ENCODE data around the gene DLG2.

The DLG2 gene

DNA sequence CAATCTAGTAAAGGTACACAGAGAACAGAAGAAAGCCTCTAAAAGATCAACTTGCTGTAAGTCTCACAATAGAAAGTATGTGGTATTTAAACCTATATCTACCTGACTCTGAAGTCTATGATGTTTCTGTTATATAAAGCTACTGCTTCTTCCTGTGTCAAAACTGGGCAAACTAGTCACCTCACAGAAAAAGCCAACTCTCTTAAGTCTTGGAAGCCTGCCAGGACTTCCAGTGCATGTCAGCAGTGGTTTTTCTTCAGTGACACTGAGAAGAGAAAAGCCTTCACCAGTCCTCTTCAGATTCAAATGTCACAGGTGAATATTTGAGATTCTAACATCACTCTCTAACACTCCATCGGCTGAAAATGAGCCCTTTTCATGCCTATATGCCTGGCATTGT is 808.0 kb downstream of the DLG2 start:
- TF ChIP-seq, protein P1, sequence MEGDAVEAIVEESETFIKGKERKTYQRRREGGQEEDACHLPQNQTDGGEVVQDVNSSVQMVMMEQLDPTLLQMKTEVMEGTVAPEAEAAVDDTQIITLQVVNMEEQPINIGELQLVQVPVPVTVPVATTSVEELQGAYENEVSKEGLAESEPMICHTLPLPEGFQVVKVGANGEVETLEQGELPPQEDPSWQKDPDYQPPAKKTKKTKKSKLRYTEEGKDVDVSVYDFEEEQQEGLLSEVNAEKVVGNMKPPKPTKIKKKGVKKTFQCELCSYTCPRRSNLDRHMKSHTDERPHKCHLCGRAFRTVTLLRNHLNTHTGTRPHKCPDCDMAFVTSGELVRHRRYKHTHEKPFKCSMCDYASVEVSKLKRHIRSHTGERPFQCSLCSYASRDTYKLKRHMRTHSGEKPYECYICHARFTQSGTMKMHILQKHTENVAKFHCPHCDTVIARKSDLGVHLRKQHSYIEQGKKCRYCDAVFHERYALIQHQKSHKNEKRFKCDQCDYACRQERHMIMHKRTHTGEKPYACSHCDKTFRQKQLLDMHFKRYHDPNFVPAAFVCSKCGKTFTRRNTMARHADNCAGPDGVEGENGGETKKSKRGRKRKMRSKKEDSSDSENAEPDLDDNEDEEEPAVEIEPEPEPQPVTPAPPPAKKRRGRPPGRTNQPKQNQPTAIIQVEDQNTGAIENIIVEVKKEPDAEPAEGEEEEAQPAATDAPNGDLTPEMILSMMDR (IDR thresholded peaks at IDR 0.05; ENCODE audit: low read depth, low read length, missing control alignments), result no peak
- no peak for DNase-seq (ENCODE audit: low read depth)
- no peak overlapping the region for H3K4me3 ChIP-seq (ENCODE audit: low read depth, low read length)

GRCh38 chr11:84817998-84818397 is 809.1 kb downstream of the DLG2 start:
- H3K4me3 ChIP-seq (ENCODE audit: low read depth, low read length), result no peak overlapping the region
- TF ChIP-seq, protein P1 (IDR thresholded peaks at IDR 0.05; ENCODE audit: low read depth, low read length, missing control alignments), result no peak
- DNase-seq (ENCODE audit: low read depth), result no peak

- TF ChIP-seq, protein P1 (IDR thresholded peaks at IDR 0.05; ENCODE audit: low read depth, low read length, missing control alignments), result no peak
- no peak for DNase-seq (ENCODE audit: low read depth)
- no peak overlapping the region for H3K4me3 ChIP-seq (ENCODE audit: low read depth, low read length)
Measured at GRCh38 chr11:84812471-84812969, 814.6 kb downstream of the DLG2 start.

DNA sequence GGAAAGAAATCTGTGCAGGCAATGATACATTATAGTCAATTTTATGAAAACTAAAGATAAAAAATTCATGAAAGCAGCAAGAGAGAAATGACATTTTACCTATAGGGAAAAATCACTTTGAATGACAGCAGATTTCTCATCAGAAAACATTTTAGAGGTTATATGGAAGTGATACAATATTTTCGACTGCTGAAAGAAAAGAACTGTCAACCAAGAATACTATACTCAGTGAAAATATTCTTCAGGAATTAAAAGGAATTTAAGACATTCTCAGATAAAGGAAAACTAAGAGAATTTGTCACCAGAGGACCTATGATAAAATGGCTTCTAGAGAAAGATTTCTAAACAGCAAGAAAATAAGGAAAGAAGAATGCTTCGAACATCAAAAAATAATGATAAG is 820.8 kb downstream of the DLG2 start:
- no peak for DNase-seq (ENCODE audit: low read depth)

DNA sequence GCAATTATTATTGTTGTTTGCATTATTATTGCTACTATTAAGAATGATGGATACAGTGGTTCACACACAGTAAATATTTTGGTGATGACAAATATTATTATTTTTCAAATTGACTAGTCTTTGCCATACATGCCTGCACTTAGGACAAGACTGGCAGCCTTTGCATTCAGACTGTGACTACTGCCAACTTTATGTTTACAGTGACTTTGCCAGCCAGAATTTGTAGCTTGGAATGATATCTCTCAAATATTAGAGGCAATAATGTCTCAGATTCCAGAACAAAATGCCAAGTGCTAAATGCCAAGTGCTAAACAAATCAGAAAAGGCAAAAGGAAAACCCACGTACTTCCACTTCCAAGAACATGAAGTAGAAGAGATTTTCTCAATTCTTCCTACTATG is 823.1 kb downstream of the DLG2 start:
- DNase-seq (ENCODE audit: low read depth), result no peak
- no peak overlapping the region for H3K4me3 ChIP-seq (ENCODE audit: low read depth, low read length)
- TF ChIP-seq, protein P1 (IDR thresholded peaks at IDR 0.05; ENCODE audit: low read depth, low read length, missing control alignments), result no peak

More for the DNA sequence above, 820.8 kb downstream of the DLG2 start:
- TF ChIP-seq, protein P1 (IDR thresholded peaks at IDR 0.05; ENCODE audit: low read depth, low read length, missing control alignments), result no peak
- H3K4me3 ChIP-seq (ENCODE audit: low read depth, low read length), result no peak overlapping the region

GRCh38 chr11:84800755-84801346 is 826.3 kb downstream of the DLG2 start:
- H3K4me3 ChIP-seq (ENCODE audit: low read depth, low read length), result no peak overlapping the region
- TF ChIP-seq, protein P1 (IDR thresholded peaks at IDR 0.05; ENCODE audit: low read depth, low read length, missing control alignments), result no peak
- no peak for DNase-seq (ENCODE audit: low read depth)

- no peak overlapping the region for H3K4me3 ChIP-seq (ENCODE audit: low read depth, low read length)
- TF ChIP-seq, protein P1 (IDR thresholded peaks at IDR 0.05; ENCODE audit: low read depth, low read length, missing control alignments), result no peak
- DNase-seq (ENCODE audit: low read depth), result no peak
Measured at GRCh38 chr11:84799112-84799511, 828.0 kb downstream of the DLG2 start.

All from GM12864 (cell line).